HG03460 (cell line): ENCODE results near the gene AKT1.
"Not testable (repeated sequence)": the region's sequence is repeated elsewhere in the genome, so short reads cannot be mapped to it uniquely, and the experiment has no call there.

ENCODE experiments used
- ATAC-seq: cut with Tn5 transposase; IDR thresholded peaks from one replicate; pipeline ENCODE4 v1.9.1; 2021; ENCODE audit not compliant: unreplicated experiment

AKT1 gene

GRCh38 chr14:104794993-104795780 lies at the start of gene AKT1:
Gene AKT1 (minus strand): TSS chr14:104795748. CDS start chr14:104792643, 3,105 bp downstream.
- no peak for ATAC-seq

- no peak for ATAC-seq
These were observed 49.6 kb upstream of the AKT1 start for GRCh38 chr14:104845033-104845666.

GRCh38 chr14:104844306-104845032 lies 48.9 kb upstream of the AKT1 start:
- no peak for ATAC-seq

GRCh38 chr14:104843442-104844305 lies 48.1 kb upstream of the AKT1 start:
- no peak for ATAC-seq

GRCh38 chr14:104843006-104843405 lies 47.5 kb upstream of the AKT1 start:
- no peak for ATAC-seq

GRCh38 chr14:104841730-104842129 lies 46.2 kb upstream of the AKT1 start:
- ATAC-seq: no peak

- not testable (repeated sequence) for ATAC-seq
These were observed 40.8 kb upstream of the AKT1 start for GRCh38 chr14:104836171-104836935.

GRCh38 chr14:104830781-104831180 lies 35.2 kb upstream of the AKT1 start:
- ATAC-seq: no peak

- ATAC-seq: no peak
These were observed 31.9 kb upstream of the AKT1 start for GRCh38 chr14:104827177-104828055.

- ATAC-seq: no peak
These were observed 31.3 kb upstream of the AKT1 start for GRCh38 chr14:104826861-104827176.

- ATAC-seq: peak; percentile 74
These were observed 30.8 kb upstream of the AKT1 start for GRCh38 chr14:104826189-104826860.

- ATAC-seq: no peak
These were observed 28.9 kb upstream of the AKT1 start for GRCh38 chr14:104824353-104824997.

- no peak for ATAC-seq
These were observed 27.5 kb upstream of the AKT1 start for GRCh38 chr14:104822821-104823615.

- ATAC-seq: no peak
These were observed 26.5 kb upstream of the AKT1 start for GRCh38 chr14:104821971-104822608.

- no peak for ATAC-seq
These were observed 25.8 kb upstream of the AKT1 start for GRCh38 chr14:104821229-104821945.

GRCh38 chr14:104820669-104821228 lies 25.2 kb upstream of the AKT1 start:
- ATAC-seq: no peak
